ENCODE measurements around the gene PTAFR. TPM values are rescaled to one million over a fixed set of nuclear protein-coding genes. Genes with fewer than 3 reads are reported as not detected.

The PTAFR gene
- total RNA-seq, 1 experiment from 2014 or later, result 2.6 TPM

DNA sequence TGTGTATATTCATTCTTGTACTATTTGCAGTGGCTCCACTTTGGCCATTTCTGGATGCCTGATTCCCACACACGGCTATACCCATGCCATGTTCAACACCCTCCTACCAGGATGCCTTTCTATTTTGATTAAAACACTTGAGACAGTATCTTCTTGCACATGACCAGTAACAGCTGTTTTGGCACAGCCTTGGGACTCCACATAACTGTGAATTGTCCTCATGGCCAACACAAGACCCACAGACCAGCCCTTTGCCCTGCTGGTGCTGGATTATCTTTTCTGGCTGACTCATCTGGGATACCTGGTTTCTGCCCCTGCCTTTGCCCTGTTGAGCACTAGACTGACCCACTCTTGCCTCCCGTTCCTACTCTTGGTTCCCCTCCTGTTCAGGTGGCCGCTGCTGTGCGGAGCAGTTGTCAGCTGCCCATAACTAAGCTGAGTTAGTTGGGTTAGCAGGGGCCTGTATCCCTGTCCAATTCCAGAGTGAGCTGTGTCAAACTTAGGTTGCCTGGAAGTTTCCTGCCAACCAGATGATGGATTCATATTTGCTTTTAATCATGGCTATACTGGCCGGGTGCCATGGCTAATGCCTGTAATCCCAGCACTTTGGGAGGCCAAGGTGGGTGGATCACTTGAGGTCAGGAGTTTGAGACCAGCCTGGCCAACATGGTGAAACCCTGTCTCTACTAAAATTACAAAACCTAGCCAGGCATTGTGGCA, 77.3 kb downstream of the PTAFR start:
- Mint-ChIP-seq H3K36me3 (no peaks in the 10 kb centered on the region), H3K9me3 (no peaks in the 10 kb centered on the region), H3K27me3 (ENCODE audit: low read depth) (no peaks in the 10 kb centered on the region), H3K4me1 (no peaks in the 10 kb centered on the region), H3K27ac (no peak overlapping the region), H3K4me3 (no peak overlapping the region)
- CTCF ChIA-PET, result interaction anchor here (3.2 kb wide), 1 partner anchor 8 kb away, joined by 13 read pairs; no protein-coding TSS in a partner anchor
- ATAC-seq (no peak), DNase-seq (ENCODE audit: low spot score) (no peak)
- TF ChIP-seq FOXP4 (CRISPR knock-in tag; IDR thresholded peaks at IDR 0.05), result no peak
- TF ChIP-seq ZNF138 (CRISPR knock-in tag; conservative IDR thresholded peaks at IDR 0.05), result no peak
- no peak for TF ChIP-seq CDX4 (CRISPR knock-in tag; IDR thresholded peaks at IDR 0.05; ENCODE audit: borderline replicate concordance)
- no peak for TF ChIP-seq ZBTB43 (CRISPR knock-in tag; IDR thresholded peaks at IDR 0.05)
- TF ChIP-seq JUN (CRISPR knock-in tag; IDR thresholded peaks at IDR 0.05), result no peak
- TF ChIP-seq ESRRA (CRISPR knock-in tag; IDR thresholded peaks at IDR 0.05; ENCODE audit: borderline replicate concordance), result no peak
- no peak for TF ChIP-seq ZNF121 (CRISPR knock-in tag; IDR thresholded peaks at IDR 0.05)
- POLR2A ChIA-PET, result no interaction called here

Other genes starting within 250 kb of the PTAFR start
- 25.9 to 31.6 TPM (median 26.5 TPM) in 3 replicates for gene SMPDL3B, start 241.7 kb downstream of the PTAFR start, total RNA-seq (2021)
- gene XKR8, start 216.7 kb downstream of the PTAFR start, total RNA-seq (2021), result 15.0 to 16.4 TPM (median 15.5 TPM) in 3 replicates
- 27.4 to 29.4 TPM (median 28.1 TPM) in 3 replicates for gene EYA3, start 88.1 kb downstream of the PTAFR start, total RNA-seq (2021)
- gene DNAJC8, start 56.3 kb upstream of the PTAFR start, total RNA-seq (2021), result 108 to 112 TPM (median 110 TPM) in 3 replicates
- gene ATP5IF1, start 59.4 kb upstream of the PTAFR start, total RNA-seq (2021), result 201 to 245 TPM (median 228 TPM) in 3 replicates
- 22.3 to 38.1 TPM (median 23.3 TPM) in 3 replicates for gene SESN2, start 82.8 kb upstream of the PTAFR start, total RNA-seq (2021)
- gene MED18, start 152.3 kb upstream of the PTAFR start, total RNA-seq (2021), result 15.1 to 17.9 TPM (median 15.2 TPM) in 3 replicates
- 49.2 to 52.9 TPM (median 50.9 TPM) in 3 replicates for gene PHACTR4, start 193.1 kb upstream of the PTAFR start, total RNA-seq (2021)

Data from WTC11 (cell line).